Glomerular endothelial cell (primary cell): ENCODE measurements around the gene PM20D1. TPM values are rescaled to one million over a fixed set of nuclear protein-coding genes. Genes with fewer than 3 reads are reported as not detected.

Source experiments
- DNase-seq: peaks from one replicate; pipeline ENCODE4 v3.0.0-alpha.2; 2011; ENCODE audit warnings: low read depth, low spot score; ENCODE audit errors: extremely low read depth
- total RNA-seq: library from RNA; depleted of rRNA; stranded (reverse); fragments of >200 nt; gene quantifications from 2 replicates; pipeline ENCODE4 v1.2.3, GENCODE V29; 2015

Gene PM20D1
- total RNA-seq, 1 donor from 2014 or later = not detected

GRCh38 chr1:205809942-205810345 is 40.0 kb downstream of the PM20D1 start:
- DNase-seq = no peak

- DNase-seq = no peak
Measured at GRCh38 chr1:205809469-205809868, 40.5 kb downstream of the PM20D1 start.

DNA sequence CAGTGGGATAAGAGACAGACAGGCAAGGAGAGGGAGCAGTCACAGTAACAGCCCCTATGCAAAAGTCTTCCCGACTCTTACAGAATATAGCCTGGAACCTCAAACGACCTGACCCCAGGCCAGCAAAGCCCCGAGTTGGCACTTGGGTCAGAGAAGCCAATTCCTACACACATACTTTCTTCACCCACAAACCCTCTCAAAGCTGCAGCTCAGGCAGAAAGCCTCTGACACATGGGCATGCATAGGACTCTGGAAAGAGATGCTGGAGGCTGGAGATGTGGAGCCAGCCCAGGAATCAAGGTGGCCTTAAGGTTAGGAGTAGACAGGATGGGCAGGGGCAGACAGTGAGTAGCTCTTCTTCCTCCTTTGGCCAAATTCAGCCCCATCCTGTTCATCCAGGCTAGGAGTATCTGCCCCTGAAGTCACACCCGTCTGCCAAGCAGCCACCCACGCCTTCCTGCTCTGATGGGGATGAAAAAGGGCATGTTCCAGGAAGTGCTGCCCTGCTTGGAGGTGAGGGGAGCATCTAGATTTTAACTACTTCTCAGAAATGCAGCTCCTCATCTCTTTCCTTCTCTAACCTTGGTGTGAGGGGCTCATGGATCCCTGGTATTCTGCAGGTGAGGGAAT is 44.7 kb downstream of the PM20D1 start:
- no peak for DNase-seq

GRCh38 chr1:205804605-205805004 is 45.3 kb downstream of the PM20D1 start:
- no peak for DNase-seq

GRCh38 chr1:205803986-205804385 is 45.9 kb downstream of the PM20D1 start:
- no peak for DNase-seq

DNA sequence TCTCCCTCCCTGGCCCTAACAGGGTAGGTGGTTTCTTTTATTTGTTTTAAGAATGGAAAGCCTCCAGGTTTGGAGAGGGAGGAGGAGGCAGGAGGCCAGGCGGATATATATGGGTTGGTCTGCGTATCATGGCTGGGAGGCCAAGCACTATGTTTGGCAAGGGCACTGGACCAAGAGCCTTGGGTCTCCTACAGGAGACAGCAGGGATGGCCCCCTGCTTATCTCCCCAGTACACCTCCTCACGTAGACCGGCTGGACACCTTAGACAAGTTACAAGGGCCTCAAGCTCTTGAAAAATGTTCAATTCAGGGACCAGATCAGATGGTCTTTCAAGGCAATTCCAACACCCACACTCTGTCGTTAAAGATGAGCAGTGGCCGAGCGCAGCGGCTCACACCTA is 47.9 kb downstream of the PM20D1 start:
- no peak for DNase-seq

- DNase-seq = no peak
Measured at GRCh38 chr1:205800981-205801703, 48.8 kb downstream of the PM20D1 start.

- no peak for DNase-seq
Measured at GRCh38 chr1:205800427-205800826, 49.5 kb downstream of the PM20D1 start.

DNA sequence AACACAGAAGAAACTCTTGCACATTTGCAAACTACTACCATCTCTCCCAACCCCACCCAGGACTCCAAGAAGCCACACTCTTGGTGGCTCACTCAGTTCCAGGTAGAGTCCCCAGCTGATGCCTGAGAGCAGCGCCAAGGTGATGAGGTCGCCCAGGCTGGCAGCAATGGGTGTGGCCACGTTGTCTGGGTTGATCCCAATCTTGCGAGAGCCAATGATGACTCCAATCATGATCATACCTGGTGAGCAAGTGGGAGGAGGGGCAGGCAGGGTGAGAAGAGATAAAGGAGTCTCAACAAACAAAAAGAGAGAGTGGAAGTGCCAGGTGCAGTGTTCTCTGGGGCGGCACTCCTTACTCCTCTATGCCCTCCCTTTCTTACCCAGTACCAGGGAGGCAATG is 51.4 kb downstream of the PM20D1 start:
- DNase-seq = no peak

GRCh38 chr1:205797168-205797567 is 52.8 kb downstream of the PM20D1 start:
- DNase-seq = no peak

DNA sequence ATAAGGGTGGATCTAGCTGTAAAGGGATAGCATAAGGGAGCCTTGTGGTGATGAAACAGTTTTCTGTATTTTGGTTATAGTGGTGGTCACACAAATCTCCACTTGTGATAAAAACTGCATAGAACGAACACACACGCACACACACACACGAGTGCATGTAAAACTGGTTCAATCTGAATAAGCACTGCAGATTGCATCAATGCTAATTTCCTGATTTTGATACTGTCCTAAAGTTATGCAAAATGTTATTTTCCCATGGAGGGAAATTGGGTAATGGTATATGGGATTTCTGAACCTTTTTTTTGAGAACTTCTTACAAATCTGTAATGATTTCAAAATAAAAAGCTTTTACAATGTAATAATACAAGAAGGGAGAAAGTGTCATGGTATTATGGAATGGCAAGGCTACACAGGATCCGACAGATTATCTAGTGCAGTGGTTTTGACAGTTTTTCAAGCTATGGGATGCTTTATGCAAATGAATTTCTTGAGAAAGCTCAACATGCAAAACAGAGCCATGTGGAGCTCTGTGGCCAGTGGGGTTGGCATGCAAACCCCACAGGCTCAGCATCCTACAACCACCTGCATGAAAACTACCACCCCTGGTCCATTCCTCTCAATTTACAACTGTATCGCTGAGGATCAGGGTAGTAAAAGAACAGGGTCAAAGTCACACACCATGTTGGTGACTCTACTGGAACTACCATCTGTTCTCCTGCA is 55.8 kb downstream of the PM20D1 start:
- DNase-seq = no peak

DNA sequence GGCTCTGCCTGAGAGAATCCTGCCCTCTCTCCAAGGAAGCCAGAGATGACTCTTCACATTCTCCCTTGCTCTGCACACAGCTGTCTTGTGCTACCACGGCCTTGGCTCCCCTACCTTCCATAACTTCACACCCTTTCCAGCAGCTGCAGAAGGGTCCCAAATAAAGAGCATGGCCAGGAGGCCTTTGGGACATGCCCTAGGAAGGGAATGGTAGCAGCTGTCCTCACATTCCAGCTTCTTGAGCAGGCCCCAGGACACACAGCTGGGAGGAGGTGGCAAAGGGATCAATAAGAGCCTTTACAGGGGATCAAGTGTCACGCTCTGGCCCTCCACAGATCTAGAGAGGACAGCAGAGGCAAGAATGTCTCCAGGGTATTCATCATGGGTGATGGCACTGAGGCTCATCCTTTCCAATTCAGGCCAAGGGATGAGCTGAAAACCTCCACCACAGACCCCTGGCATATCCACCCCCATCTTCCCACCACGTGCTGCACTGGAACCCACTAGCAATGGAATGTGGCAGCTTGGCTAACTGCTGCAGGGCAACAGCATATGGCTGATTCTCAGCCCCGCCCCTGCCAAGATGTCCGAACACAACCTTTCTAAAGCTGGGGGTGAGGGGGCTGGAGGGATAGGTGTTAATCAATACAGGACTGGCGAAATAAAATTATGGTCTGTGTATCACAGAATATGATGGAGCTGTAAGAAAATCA is 56.8 kb downstream of the PM20D1 start:
- DNase-seq = no peak

DNA sequence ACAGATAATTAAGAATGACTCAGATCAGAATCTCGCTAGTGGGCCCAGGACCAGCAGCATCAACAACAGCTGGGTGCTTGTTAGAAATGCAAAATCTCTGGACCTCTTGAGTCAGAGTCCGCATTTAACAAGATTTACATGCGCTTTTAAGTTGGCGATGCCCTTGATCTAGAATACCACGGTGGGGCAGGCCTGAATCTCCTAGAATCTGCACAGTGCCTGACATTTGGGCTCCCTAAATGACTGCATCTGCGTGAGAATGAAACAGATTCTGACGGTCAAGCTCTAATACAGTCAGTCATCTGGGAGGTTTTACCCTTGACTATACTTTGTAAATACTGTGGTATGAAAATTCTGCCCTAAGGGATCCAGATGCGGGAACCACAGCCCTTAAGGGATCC is 57.5 kb downstream of the PM20D1 start:
- no peak for DNase-seq

- DNase-seq = no peak
Measured at GRCh38 chr1:205791568-205792180, 58.3 kb downstream of the PM20D1 start.

GRCh38 chr1:205787287-205787916 is 62.5 kb downstream of the PM20D1 start:
- DNase-seq = no peak

DNA sequence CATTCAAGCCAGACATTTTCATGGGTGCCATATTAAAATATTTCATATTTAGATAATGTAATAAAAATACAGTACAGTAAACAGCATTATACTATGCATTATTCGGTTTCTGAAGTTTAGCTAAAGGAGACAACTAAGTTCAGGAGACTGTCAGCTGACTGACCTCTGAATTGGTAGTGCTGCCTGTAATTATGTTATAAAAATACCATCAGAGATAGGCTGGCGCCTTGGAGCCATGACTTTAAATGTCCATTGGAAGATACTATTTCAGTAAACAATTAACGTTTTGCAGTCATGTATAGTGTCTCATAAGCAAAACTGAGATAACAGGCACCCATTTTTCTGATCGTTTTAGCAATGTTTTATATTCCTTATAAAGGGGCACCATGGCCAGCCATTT is 63.3 kb downstream of the PM20D1 start:
- no peak for DNase-seq

DNA sequence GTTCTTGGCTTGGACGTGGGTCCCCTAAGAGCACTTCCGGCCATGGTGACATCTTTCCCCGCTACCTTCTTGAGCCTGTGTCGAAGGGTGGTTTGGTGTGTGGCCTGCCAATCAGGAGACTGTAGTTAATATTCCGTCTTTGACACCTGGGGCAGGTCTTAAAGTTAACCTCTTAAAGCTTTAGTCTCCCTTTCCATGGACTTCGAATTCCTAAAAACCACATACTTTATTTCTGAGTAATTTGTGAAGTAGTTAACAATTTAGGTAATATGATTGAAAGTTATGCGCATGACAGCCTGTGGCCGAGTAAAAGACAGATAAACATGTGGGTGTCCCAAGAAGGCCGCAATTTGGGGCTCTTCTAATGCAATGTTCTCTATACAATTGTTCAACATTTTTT is 64.5 kb downstream of the PM20D1 start:
- no peak for DNase-seq

- DNase-seq = no peak
Measured at GRCh38 chr1:205783904-205784303, 66.0 kb downstream of the PM20D1 start.

DNA sequence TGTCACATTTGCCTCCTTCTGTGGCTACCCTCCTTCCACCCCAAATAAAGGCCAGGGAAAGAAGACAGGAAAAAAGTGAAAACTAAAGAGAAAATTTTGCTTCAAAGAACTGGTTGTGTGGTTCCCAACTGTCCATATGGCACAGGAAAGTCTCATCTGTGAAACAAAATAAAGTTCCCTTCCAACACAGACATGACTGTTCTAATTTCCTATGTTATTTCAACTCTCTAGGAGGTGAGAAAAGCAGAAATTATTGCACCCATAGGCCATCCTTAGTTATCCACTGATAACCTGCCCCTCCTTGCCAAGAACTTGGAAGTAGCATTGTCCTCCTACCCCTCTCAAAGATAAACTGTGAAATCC is 66.5 kb downstream of the PM20D1 start:
- no peak for DNase-seq

DNA sequence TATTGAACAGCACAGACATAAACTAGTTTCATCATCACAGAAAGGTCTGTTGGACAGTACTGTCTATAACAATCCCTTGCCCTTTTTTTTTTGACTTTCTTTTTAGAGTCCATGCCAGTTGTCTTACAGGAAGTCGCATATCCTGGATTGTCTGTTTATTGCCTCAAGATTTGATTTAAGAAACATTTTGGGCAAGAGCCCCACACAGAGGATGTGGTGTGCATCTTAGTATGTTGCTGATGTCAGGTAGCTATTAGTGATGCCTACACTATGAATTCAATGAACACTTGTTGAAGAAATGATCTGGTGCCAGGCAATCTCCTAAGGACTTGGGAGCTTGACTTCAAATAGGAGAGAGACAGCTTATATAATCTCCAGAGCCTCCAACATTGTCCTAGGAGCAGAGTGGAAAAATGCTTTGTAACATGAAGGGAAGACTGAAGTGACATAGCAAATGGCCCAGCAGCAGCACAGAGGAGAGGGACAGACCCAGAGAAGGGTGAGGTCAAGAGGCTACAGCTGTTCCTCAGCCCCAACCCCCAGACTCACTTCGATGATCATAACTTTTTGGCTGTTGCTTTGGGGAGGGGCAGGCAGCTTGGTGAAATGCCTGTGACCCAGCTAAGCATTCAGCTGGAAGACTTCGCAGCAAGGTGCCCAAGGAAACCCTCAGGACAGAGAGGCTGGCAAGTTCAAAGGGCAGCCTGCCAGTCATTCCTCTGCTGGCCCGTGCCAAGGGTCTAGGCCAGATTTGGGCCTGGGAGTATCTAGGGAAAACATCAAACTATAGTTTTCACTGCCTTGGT is 67.1 kb downstream of the PM20D1 start:
- no peak for DNase-seq
